ENCODE results near the gene MXRA8.
"Not testable (repeated sequence)": the region's sequence is repeated elsewhere in the genome, so short reads cannot be mapped to it uniquely, and the experiment has no call there.

MXRA8 gene, protein sequence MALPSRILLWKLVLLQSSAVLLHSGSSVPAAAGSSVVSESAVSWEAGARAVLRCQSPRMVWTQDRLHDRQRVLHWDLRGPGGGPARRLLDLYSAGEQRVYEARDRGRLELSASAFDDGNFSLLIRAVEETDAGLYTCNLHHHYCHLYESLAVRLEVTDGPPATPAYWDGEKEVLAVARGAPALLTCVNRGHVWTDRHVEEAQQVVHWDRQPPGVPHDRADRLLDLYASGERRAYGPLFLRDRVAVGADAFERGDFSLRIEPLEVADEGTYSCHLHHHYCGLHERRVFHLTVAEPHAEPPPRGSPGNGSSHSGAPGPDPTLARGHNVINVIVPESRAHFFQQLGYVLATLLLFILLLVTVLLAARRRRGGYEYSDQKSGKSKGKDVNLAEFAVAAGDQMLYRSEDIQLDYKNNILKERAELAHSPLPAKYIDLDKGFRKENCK

DNA sequence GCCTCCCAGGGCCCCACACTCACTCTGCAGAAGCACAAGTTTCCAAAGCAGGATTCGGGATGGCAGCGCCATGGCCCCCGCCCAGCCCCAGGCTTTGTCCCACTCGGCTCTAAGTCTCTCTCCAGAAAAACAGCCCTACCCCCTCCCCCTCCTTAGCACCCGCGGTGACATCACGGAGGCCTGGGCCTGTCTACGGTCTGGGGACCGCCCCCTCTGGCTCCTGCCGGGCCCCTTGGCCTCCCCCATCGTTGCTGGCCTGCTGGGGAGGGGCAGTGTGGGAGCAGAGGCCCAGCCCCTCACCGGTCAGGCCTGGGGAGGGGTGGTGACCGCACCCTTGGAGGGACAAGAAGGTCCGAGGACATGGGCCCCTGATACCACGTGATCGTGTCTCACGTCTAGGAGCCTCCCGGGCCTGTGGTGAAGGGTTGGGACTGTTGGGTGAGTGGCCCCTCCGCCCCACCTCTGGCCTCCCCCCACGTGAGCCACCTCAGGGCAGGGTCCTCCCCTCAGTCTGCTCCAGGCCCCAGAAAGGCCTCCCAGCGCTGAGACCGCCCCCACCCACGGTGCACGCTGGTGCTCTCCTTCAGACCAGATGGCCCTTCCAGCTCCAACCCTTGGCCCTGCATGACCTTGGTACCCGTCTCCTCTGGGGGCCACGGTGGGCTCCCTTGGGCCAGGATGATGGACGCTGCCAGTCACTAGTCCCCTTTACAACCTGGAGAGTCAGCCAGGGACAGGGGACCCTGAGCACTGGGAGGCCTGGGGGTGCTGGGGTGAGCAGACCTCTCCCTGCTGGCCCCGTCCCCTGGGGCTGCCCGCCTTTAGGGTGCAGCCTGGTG lies at the start of gene MXRA8:
Gene MXRA8, minus strand, starts transcription at position 123 of the 839 bp plus-strand sequence. Its CDS starts 51 bp downstream, at position 72.
- no peaks in the 10 kb centered on the region for H3K36me3 Mint-ChIP-seq (ENCODE audit: low read depth)
- peaks cover 18% of the 10 kb centered on the region for H3K27me3 Mint-ChIP-seq (ENCODE audit: low read depth)
- peaks cover 6% of the 10 kb centered on the region for H3K4me1 Mint-ChIP-seq (ENCODE audit: low read depth)

DNA sequence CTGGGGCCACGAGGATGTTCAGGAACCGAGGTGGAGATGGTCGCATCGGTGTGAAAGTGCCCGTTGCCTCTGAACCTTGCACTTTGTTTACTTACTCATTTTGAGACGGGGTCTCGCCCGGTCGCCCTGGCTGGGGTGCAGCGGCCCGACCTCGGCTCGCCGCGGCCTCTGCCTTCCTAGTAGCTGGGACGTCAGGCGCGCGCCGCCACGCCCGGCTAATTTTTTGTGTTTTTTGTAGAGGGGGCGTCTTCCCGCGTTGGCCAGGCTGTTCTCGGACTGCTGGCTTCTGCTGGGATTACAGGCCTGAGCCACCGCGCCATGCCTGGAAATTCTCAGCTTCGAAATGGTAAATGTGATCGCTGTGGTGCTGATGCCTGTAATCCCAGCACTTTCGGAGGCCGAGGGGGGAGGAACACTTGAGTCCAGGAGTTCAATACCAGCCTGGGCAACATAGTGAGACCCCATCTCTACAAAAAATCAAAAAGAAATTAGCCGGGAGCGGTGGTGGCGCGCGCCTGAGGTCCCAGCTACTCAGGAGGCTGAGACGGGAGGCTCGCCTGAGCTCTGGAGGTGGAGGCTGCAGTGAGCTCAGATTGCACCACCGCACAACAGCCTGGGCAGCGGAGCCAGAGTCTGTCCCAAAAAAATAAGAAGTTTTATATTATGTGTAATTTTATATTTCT lies 49.4 kb upstream of the MXRA8 start:
- peaks cover 20% of the 10 kb centered on the region for H3K4me1 Mint-ChIP-seq (ENCODE audit: low read depth)
- H3K27ac Mint-ChIP-seq, result peak overlapping the region; percentile 81
- H3K36me3 Mint-ChIP-seq (ENCODE audit: low read depth), result peaks cover 23% of the 10 kb centered on the region
- no peaks in the 10 kb centered on the region for H3K27me3 Mint-ChIP-seq (ENCODE audit: low read depth)
- no peaks in the 10 kb centered on the region for H3K9me3 Mint-ChIP-seq
- peak overlapping the region; percentile 82 for H3K4me3 Mint-ChIP-seq

More for the DNA sequence above, at the start of gene MXRA8:
- H3K9me3 Mint-ChIP-seq, result no peaks in the 10 kb centered on the region
- no peak within 1 kb of the TSS for H3K27ac Mint-ChIP-seq
- no peak within 1 kb of the TSS for H3K4me3 Mint-ChIP-seq

DNA sequence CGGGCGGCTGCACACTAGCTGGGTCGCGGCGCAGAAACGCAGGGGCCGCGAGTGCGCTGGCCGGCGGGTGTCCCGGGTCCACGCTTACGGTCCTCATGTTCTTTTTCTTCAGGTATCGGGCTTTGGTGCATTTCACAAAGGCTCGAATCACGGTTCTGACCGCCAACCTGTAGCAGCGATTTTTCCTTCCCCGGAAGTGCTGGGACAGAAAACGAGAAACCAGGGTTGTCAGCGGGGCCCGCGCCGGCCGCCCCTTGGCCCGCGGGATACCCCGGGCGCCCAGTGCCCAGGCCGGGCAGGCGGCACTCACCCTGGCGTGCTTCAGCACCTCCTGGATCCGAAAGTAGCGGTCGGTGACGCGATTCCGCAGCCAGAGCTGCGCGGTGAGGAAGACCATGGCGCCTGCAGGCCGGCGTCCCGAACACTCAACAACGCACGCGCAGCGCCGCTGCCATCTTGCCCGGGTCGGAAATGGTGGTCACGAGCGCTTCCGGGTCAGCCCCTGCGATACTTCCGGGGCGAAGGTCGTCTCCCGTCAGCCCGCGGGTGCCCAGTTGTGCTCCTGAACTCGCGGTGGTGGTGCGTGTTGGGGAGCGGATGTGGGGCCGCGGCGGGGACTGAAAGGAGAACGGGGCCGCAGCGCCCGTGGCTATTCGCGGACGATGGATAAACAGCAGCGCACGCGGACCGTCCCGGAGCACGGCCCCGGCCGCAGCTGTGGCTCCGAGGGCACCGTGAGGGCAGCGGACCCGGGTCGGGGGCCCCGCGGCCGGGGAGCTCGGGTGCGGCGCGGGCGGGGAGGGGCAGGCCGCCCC lies 48.7 kb upstream of the MXRA8 start, which contains the start of gene MRPL20:
Gene MRPL20, minus strand, starts transcription at position 473 of the 815 bp plus-strand sequence. Its CDS starts 76 bp downstream, at position 397.
- Mint-ChIP-seq H3K4me3 (peak within 1 kb of the TSS; percentile 89), H3K9me3 (no peaks in the 10 kb centered on the region), H3K4me1 (ENCODE audit: low read depth) (peaks cover 23% of the 10 kb centered on the region), H3K27me3 (ENCODE audit: low read depth) (no peaks in the 10 kb centered on the region), H3K36me3 (ENCODE audit: low read depth) (peaks cover 29% of the 10 kb centered on the region), H3K27ac (peak within 1 kb of the TSS; percentile 92)

DNA sequence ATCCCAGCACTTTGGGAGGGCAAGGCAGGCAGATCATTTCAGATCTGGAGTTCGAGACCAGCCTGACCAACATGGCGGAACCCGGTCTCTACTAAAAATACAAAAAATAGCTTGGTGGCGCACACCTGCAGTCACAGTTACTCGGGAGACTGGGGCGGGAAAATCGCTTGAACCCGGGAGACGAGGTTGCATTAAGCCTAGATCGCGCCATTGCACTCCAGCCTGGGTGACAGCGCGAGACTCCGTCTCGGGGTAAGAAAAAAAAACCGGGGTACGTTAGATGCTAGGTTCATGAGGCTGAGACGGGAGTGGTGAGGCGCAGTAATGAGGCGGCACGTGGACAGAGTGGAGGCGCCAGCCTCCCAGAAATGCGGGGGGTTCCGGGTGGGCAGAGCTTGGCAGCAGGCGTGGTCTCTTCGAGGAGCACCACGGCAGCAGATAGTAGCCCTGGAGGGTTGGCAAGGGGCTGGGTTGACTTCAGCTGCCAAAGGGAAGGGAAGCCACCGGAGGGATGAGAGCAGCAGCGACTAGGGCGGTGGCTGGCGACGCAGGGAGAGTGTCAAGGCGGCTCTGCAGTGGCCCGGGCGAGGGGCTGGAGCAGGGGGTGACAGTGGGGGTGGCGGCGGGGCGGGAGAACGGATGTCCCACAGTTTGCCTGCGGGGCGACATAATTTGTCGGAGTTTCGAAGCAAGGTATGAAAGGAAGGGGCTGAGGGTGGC lies 47.9 kb upstream of the MXRA8 start:
- Mint-ChIP-seq H3K27me3 (ENCODE audit: low read depth) (no peaks in the 10 kb centered on the region), H3K9me3 (no peaks in the 10 kb centered on the region), H3K4me1 (ENCODE audit: low read depth) (peaks cover 28% of the 10 kb centered on the region), H3K27ac (peak overlapping the region; percentile 86), H3K36me3 (ENCODE audit: low read depth) (peaks cover 35% of the 10 kb centered on the region), H3K4me3 (peak overlapping the region; percentile 89)

DNA sequence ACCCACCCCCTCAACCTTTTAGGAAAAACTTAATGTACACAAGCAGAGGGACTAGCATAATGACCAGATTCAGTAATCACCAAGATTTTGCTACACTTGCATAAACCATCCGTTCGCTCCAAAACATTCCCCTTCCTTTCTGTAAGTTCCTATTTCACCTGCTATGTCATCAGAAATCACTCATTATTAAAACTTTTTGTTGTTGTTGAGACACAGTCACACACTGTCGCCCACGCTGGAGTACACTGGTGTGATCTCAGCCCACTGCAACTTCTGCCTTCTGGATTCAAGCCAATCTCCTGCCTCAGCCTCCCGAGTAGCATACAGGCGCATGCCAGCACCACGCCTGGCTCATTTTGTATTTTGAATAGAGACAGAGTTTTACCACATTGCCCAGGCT lies 45.3 kb upstream of the MXRA8 start:
- H3K4me1 Mint-ChIP-seq (ENCODE audit: low read depth), result peaks cover 39% of the 10 kb centered on the region
- H3K4me3 Mint-ChIP-seq, result no peak overlapping the region
- no peaks in the 10 kb centered on the region for H3K9me3 Mint-ChIP-seq
- H3K27me3 Mint-ChIP-seq (ENCODE audit: low read depth), result no peaks in the 10 kb centered on the region
- peak overlapping the region; percentile 66 for H3K27ac Mint-ChIP-seq
- peaks cover 48% of the 10 kb centered on the region for H3K36me3 Mint-ChIP-seq (ENCODE audit: low read depth)

DNA sequence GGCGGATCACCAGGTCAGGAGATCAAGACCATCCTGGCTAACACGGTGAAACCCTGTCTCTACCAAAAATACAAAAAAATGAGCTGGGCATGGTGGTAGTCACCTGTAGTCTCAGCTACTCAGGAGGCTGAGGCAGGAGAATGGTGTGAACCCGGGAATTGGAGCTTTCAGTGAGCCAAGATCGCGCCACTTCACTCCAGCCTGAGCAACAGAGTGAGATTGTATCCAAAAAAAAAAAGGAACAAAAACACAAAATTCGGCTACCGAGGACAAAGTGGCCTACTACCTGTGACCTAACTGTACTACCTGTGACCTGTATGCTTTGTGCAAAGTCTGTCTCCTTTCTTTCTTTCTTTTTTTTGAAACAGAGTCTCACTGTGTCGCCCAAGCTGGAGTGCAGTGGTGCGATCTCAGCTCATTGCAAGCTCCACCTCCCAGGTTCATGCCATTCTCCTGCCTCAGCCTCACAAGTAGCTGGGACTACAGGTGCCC lies 44.6 kb upstream of the MXRA8 start:
- H3K27ac Mint-ChIP-seq; H3K4me3 Mint-ChIP-seq; H3K27me3 Mint-ChIP-seq (ENCODE audit: low read depth); H3K9me3 Mint-ChIP-seq: not testable (repeated sequence)
- Mint-ChIP-seq H3K36me3 (ENCODE audit: low read depth) (peaks cover 52% of the 10 kb centered on the region), H3K4me1 (ENCODE audit: low read depth) (peaks cover 38% of the 10 kb centered on the region)

DNA sequence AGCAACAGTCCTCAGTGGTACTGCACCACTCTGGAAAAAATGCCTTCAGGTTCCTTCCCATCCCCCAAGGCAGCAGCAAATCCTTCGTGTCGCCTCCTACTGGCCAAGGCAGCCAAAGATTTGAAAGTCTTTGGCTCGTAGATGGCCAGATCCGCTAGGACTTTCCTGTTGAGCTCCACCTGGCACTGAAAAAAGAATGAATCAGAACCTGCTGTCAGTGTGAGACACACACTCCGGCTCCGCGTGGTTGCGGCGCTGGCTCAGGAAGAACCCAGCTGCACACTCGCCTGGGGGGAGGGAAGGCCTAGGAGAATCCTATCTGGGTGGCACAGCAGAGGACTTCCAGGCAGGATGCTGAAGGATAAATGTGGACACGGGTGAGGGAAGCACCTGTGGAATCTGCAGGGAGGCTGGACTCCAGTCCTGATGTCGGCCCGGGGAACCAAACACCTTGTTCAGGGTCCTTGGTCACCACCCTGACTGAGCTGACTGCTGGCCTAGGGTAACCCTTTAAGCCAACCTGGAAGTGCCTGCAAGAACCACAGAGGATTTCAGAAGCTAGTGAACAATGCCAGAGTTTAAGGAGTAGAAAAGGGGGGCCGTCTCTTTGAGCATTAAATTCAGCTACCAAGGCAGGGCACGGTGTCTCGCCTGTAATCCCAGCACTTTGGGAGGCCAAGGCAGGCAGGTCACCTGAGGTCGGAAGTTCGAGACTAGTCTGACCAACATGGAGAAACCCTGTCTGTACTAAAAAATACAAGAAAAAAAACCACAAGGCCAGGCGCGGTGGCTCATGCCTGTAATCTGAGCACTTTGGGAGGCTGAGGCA lies 43.9 kb upstream of the MXRA8 start:
- H3K27ac Mint-ChIP-seq, result peak overlapping the region; percentile 20
- H3K4me1 Mint-ChIP-seq (ENCODE audit: low read depth), result peaks cover 42% of the 10 kb centered on the region
- H3K4me3 Mint-ChIP-seq, result peak overlapping the region; percentile 51
- no peaks in the 10 kb centered on the region for H3K27me3 Mint-ChIP-seq (ENCODE audit: low read depth)
- H3K36me3 Mint-ChIP-seq (ENCODE audit: low read depth), result peaks cover 53% of the 10 kb centered on the region
- H3K9me3 Mint-ChIP-seq, result no peaks in the 10 kb centered on the region

DNA sequence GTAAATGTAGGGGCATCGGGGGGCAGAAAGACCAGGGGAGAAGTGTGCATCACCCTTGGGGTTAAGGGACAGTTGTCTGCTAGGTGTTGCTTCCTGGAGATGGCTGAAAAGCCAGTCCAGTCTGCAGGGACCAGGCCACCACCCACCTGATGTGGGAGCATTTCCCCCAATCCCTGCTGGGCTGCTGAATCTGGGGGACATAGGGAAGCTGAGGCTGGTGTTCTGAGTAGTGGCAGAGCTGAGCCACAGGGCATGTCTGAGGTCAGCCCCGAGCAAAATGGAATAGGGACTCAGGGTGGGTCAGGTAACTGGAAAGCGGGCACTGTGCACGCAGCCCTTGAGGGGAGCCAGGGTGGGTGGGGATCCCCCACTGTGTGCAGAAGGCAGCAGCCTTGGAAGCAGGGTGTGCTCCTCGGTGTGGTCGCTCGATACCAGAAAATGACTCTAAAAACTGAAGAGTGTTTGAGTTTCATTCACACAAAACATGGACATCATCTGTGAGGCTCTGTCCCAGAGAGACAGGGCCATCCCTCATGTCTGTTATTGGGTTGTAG lies 43.2 kb upstream of the MXRA8 start:
- no peak overlapping the region for H3K27ac Mint-ChIP-seq
- no peaks in the 10 kb centered on the region for H3K27me3 Mint-ChIP-seq (ENCODE audit: low read depth)
- H3K4me3 Mint-ChIP-seq, result no peak overlapping the region
- peaks cover 51% of the 10 kb centered on the region for H3K36me3 Mint-ChIP-seq (ENCODE audit: low read depth)
- H3K9me3 Mint-ChIP-seq, result no peaks in the 10 kb centered on the region
- H3K4me1 Mint-ChIP-seq (ENCODE audit: low read depth), result peaks cover 40% of the 10 kb centered on the region

DNA sequence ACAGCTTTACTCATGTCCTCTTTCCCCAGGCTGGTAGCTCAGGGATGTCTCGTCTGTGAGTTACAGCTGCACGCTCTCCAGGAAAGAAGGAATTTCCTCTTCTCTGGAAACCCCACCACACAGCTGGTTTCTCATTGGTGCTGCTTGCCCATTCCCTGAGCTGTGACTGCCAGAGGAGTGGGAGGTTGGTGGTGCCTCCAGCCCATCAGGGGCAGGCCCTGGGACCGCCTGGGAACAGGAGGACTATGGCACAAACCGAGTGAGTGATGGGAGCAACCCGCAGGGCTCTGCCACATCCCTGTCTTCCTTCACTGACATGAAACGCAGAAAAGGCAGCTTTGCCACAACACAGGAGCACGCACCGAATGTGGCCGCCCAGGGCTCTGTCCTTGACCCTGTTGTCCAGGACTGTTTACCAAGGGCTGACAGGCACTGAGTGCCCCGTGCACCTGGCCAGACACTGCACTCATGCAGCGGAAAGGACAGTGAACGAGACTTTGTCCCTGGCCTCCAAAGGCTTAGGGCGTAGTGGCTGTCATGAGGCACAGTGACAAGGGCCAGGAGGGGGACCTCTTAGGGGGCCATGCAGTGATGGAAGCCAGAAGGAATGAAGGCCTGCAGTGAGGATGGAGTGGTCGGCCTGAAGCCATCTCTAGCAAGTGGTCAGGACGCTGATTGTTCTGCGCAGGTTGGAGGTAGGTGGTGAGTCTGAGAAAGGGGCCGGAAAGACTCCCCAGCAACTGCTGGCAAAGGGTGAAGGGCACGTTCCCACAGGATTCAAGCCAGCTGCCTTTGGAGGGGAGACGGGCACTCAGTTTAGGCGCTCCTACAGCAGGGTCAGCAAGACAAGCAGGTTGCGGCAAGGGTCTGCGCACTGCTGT lies 42.5 kb upstream of the MXRA8 start:
- H3K4me3 Mint-ChIP-seq, result peak overlapping the region; percentile 90

DNA sequence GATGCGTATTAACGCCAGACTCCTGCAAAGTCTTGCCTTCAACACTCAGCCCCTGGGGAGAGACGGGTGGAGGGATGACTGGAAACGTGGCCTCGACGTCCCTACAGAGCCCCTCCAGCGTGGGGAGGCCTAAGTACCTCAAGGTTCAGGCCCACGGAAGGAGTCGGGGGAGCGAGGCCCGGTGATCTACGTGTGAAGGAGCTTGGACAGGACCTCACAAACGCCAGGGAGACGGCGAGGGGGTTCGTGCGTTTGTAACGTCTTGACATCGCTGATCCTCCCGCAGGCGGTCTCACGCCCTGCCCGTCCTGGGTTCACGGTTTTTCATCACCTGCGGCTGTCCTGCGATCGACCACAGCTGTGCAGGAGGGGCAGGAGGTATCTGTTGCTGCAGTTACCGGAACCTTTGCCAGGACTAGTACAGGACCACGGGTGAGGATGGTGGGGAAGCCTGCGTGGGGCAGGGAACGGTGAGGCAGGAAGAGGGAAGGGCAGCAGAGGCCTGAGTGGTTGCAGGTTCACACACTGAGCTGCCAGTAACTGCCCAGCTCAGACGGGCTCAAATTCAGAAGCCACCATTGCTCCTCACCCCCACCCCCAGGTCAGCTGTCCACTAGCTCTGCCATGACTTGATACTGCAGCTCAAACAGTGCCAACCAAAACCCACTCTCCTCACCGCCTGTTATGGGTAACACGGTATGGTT lies 41.7 kb upstream of the MXRA8 start:
- no peaks in the 10 kb centered on the region for H3K9me3 Mint-ChIP-seq
- peaks cover 48% of the 10 kb centered on the region for H3K36me3 Mint-ChIP-seq (ENCODE audit: low read depth)
- peak overlapping the region; percentile 90 for H3K4me3 Mint-ChIP-seq
- peak overlapping the region; percentile 81 for H3K27ac Mint-ChIP-seq
- peaks cover 40% of the 10 kb centered on the region for H3K4me1 Mint-ChIP-seq (ENCODE audit: low read depth)
- H3K27me3 Mint-ChIP-seq (ENCODE audit: low read depth), result no peaks in the 10 kb centered on the region

More for the DNA sequence above, 42.5 kb upstream of the MXRA8 start:
- Mint-ChIP-seq H3K4me1 (ENCODE audit: low read depth) (peaks cover 40% of the 10 kb centered on the region), H3K27ac (peak overlapping the region; percentile 63), H3K36me3 (ENCODE audit: low read depth) (peaks cover 48% of the 10 kb centered on the region), H3K27me3 (ENCODE audit: low read depth) (no peaks in the 10 kb centered on the region), H3K9me3 (no peaks in the 10 kb centered on the region)
